OCI-LY1 (cell line): Measurements from ENCODE around the gene IGF2BP3.

ENCODE experiments used
- H2AFZ ChIP-seq: fragments of 200-600 bp; sonication (generic), shearing (Covaris generic); 2 replicates; pipeline ENCODE4 v1.6.0; 2014; ENCODE audit warnings: antibody characterized with exemption, mild to moderate bottlenecking, low read length
- H3F3A ChIP-seq: fragments of 200-600 bp; sonication (generic), shearing (Covaris generic); 2 replicates; pipeline ENCODE4 v1.6.0; 2014; ENCODE audit warnings: mild to moderate bottlenecking, antibody characterized with exemption, low read length, moderate library complexity; ENCODE audit not compliant: insufficient read depth
- H3K27ac ChIP-seq: fragments of 200-600 bp; sonication (generic); 2 replicates; pipeline ENCODE4 v1.5.1; 2014; ENCODE audit warnings: low read length, mixed run types, mild to moderate bottlenecking, low read depth; ENCODE audit not compliant: poor library complexity, severe bottlenecking
- H3K27me3 ChIP-seq: fragments of 200-600 bp; sonication (generic); 2 replicates; pipeline ENCODE4 v1.6.0; 2014; ENCODE audit warnings: antibody characterized with exemption, mild to moderate bottlenecking, low read length, moderate library complexity; ENCODE audit not compliant: insufficient read depth
- H3K36me3 ChIP-seq: fragments of 200-600 bp; sonication (generic); 2 replicates; pipeline ENCODE4 v1.6.1; 2014; ENCODE audit warnings: mild to moderate bottlenecking, antibody characterized with exemption, low read length, moderate library complexity, mixed read lengths; ENCODE audit not compliant: insufficient read depth
- H3K4me1 ChIP-seq: fragments of 200-600 bp; sonication (generic); 2 replicates; pipeline ENCODE4 v1.5.1; 2014; ENCODE audit warnings: mild to moderate bottlenecking, low read length, moderate library complexity; ENCODE audit not compliant: insufficient read depth, severe bottlenecking
- H3K4me2 ChIP-seq: fragments of 200-600 bp; sonication (generic), shearing (Covaris generic); 2 replicates; pipeline ENCODE4 v1.6.1; 2014; ENCODE audit warnings: low read length
- H3K4me3 ChIP-seq: fragments of 200-600 bp; sonication (generic); 2 replicates; pipeline ENCODE4 v1.5.1; 2014; ENCODE audit warnings: low read length, low read depth, mild to moderate bottlenecking, mixed read lengths; ENCODE audit not compliant: poor library complexity, severe bottlenecking
- H3K79me2 ChIP-seq: fragments of 200-600 bp; shearing (Covaris generic); 2 replicates; pipeline ENCODE4 v1.6.1; 2016; ENCODE audit warnings: mixed run types, low read length, mixed read lengths; ENCODE audit not compliant: insufficient read depth
- H3K9ac ChIP-seq: fragments of 200-600 bp; sonication (generic), shearing (Covaris generic); 2 replicates; pipeline ENCODE4 v1.6.1; 2014; ENCODE audit warnings: mild to moderate bottlenecking, low read length, mixed read lengths
- H3K9me2 ChIP-seq: fragments of 200-600 bp; sonication (generic), shearing (Covaris generic); 2 replicates; pipeline ENCODE4 v1.6.1; 2014; ENCODE audit warnings: low read depth, mild to moderate bottlenecking, low read length, mixed read lengths
- H3K9me3 ChIP-seq: fragments of 200-600 bp; shearing (Covaris generic); 2 replicates; pipeline ENCODE4 v1.6.1; 2014; ENCODE audit warnings: low read length, mixed read lengths
- H4K20me1 ChIP-seq: fragments of 200-600 bp; sonication (generic), shearing (Covaris generic); 2 replicates; pipeline ENCODE4 v1.6.0; 2016; ENCODE audit warnings: mild to moderate bottlenecking, low read length; ENCODE audit not compliant: insufficient read depth
- EZH2 ChIP-seq: fragments of 200-600 bp; sonication (generic), shearing (Covaris generic); IDR thresholded peaks from 2 replicates; pipeline ENCODE4 v1.8.0; 2017; ENCODE audit warnings: borderline replicate concordance, mixed run types, mild to moderate bottlenecking, antibody characterized with exemption, low read length, moderate library complexity, mixed read lengths
- TF ChIP-seq, protein P1 (sequence below): fragments of 200-600 bp; sonication (generic), shearing (Covaris generic); IDR thresholded peaks from 2 replicates; pipeline ENCODE4 v1.5.1; 2017; ENCODE audit warnings: mild to moderate bottlenecking, antibody characterized with exemption, low read length, moderate library complexity, mixed read lengths

IGF2BP3 gene

DNA sequence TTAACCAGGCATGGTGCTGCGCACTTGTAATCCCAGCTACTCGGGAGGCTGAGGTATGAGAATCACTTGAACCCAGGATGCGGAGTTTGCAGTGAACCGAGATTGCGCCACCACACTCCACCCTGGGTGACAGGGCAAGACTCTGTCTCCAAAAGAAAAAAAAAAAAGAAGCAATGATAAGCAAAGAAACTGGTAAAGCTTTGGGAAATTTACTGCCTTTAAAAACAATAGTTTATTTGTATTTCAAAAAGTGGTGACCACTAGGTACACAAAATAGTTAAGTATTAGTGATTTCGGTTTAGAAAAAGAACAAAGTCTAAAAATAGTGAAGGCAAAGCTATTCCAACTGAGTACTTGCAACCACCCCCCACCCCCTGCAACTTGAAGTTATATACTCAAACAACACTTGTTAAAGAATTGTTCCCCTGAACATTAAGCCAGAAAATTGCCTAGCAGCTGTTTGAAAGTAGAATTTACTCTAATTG lies 133.4 kb downstream of the IGF2BP3 start:
- peaks cover 91% of the 10 kb centered on the region for H3K36me3 ChIP-seq
- no peaks in the 10 kb centered on the region for H3F3A ChIP-seq
- H3K4me1 ChIP-seq = no peaks in the 10 kb centered on the region
- no peak overlapping the region for H3K4me3 ChIP-seq
- TF ChIP-seq EZH2 = no peak
- TF ChIP-seq, protein P1, sequence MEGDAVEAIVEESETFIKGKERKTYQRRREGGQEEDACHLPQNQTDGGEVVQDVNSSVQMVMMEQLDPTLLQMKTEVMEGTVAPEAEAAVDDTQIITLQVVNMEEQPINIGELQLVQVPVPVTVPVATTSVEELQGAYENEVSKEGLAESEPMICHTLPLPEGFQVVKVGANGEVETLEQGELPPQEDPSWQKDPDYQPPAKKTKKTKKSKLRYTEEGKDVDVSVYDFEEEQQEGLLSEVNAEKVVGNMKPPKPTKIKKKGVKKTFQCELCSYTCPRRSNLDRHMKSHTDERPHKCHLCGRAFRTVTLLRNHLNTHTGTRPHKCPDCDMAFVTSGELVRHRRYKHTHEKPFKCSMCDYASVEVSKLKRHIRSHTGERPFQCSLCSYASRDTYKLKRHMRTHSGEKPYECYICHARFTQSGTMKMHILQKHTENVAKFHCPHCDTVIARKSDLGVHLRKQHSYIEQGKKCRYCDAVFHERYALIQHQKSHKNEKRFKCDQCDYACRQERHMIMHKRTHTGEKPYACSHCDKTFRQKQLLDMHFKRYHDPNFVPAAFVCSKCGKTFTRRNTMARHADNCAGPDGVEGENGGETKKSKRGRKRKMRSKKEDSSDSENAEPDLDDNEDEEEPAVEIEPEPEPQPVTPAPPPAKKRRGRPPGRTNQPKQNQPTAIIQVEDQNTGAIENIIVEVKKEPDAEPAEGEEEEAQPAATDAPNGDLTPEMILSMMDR = no peak
- no peaks in the 10 kb centered on the region for H3K27me3 ChIP-seq
- no peak overlapping the region for H3K4me2 ChIP-seq
- H3K9ac ChIP-seq = no peak overlapping the region
- no peak overlapping the region for H2AFZ ChIP-seq
- H3K79me2 ChIP-seq = no peaks in the 10 kb centered on the region
- H4K20me1 ChIP-seq = no peaks in the 10 kb centered on the region
- no peak overlapping the region for H3K27ac ChIP-seq
- no peaks in the 10 kb centered on the region for H3K9me2 ChIP-seq
- no peaks in the 10 kb centered on the region for H3K9me3 ChIP-seq

DNA sequence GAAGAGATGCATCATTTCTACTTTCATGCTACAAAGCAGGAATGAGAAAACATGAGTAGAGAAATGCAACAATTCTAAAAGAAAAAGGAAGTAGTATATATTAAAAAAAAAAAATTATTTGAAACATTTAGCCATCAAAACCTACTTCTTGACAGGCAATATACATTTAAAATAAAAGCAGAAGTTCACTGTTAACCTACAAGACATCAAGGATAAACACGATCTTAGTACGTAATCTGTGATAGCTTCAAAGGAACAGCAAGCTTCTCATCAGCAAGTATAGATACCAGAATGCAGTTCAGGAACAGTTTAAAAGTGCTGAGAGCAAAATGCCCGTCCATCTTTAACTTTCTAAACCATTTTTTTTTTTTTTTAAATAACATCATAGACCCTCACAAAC lies 134.2 kb downstream of the IGF2BP3 start:
- Histone ChIP-seq H3K4me3 (no peak overlapping the region), H3K27me3 (no peaks in the 10 kb centered on the region), H3K79me2 (no peaks in the 10 kb centered on the region), H3K9ac (no peak overlapping the region), H3K27ac (no peak overlapping the region), H3K36me3 (peaks cover 91% of the 10 kb centered on the region), H3K4me2 (no peak overlapping the region), H3K9me3 (no peaks in the 10 kb centered on the region), H2AFZ (no peak overlapping the region), H4K20me1 (no peaks in the 10 kb centered on the region), H3K9me2 (no peaks in the 10 kb centered on the region), H3K4me1 (no peaks in the 10 kb centered on the region), H3F3A (no peaks in the 10 kb centered on the region)
- no peak for TF ChIP-seq EZH2
- TF ChIP-seq, protein P1 = no peak

DNA sequence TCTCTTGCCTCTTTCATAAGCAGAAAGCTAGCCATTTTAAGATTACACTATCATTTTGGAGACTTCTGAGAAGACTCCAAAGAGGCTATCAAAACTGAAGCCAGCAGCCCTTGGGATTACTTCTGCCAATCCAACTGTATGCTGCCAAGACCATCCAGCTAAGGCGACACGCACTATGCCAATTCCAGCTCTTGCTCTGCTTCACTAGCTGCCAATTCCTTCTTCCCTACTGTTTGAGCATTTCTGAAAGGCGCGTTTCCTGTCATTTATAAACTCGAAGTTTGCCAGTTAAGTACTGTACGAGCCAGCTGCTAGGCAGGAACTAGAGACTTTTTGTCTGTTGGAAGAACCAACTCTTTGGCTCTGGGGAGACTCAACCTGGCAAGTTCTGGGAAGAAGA lies 134.7 kb downstream of the IGF2BP3 start:
- H3K4me2 ChIP-seq = no peak overlapping the region
- no peak overlapping the region for H3K4me3 ChIP-seq
- no peaks in the 10 kb centered on the region for H4K20me1 ChIP-seq
- H3K27ac ChIP-seq = no peak overlapping the region
- H3K4me1 ChIP-seq = no peaks in the 10 kb centered on the region
- TF ChIP-seq, protein P1 = no peak
- TF ChIP-seq EZH2 = no peak
- no peaks in the 10 kb centered on the region for H3K9me2 ChIP-seq
- no peaks in the 10 kb centered on the region for H3K27me3 ChIP-seq
- H3K79me2 ChIP-seq = no peaks in the 10 kb centered on the region
- H3K9me3 ChIP-seq = no peaks in the 10 kb centered on the region
- H3K9ac ChIP-seq = no peak overlapping the region
- peaks cover 92% of the 10 kb centered on the region for H3K36me3 ChIP-seq
- no peaks in the 10 kb centered on the region for H3F3A ChIP-seq
- no peak overlapping the region for H2AFZ ChIP-seq
